Measurements from ENCODE around the gene AKNAD1. TPM values are rescaled to one million over a fixed set of nuclear protein-coding genes. Genes with fewer than 3 reads are reported as not detected.

AKNAD1 gene
- total RNA-seq, 6 experiments from 2014 or later: 0.39 to 0.57 TPM; not detected in 4

GRCh38 chr1:108862017-108862610, 5.2 kb upstream of the AKNAD1 start:
- DNase-seq: no peak
- Mint-ChIP-seq H3K9me3 (no peaks in the 10 kb centered on the region), H3K4me3 (no peak overlapping the region), H3K36me3 (ENCODE audit: low read depth) (no peaks in the 10 kb centered on the region), H3K27ac (no peak overlapping the region), H3K27me3 (ENCODE audit: insufficient read depth) (peaks cover 11% of the 10 kb centered on the region), H3K4me1 (ENCODE audit: low read depth) (no peaks in the 10 kb centered on the region)
- no peak for TF ChIP-seq CTCF (IDR thresholded peaks at IDR 0.05)

GRCh38 chr1:108861566-108861965, 4.7 kb upstream of the AKNAD1 start:
- no peak for DNase-seq
- no peak overlapping the region for H3K4me3 Mint-ChIP-seq
- TF ChIP-seq CTCF (IDR thresholded peaks at IDR 0.05): no peak
- no peaks in the 10 kb centered on the region for H3K36me3 Mint-ChIP-seq (ENCODE audit: low read depth)
- peaks cover 10% of the 10 kb centered on the region for H3K27me3 Mint-ChIP-seq (ENCODE audit: insufficient read depth)
- H3K4me1 Mint-ChIP-seq (ENCODE audit: low read depth): no peaks in the 10 kb centered on the region
- no peak overlapping the region for H3K27ac Mint-ChIP-seq
- H3K9me3 Mint-ChIP-seq: no peaks in the 10 kb centered on the region

GRCh38 chr1:108860190-108860907, 3.5 kb upstream of the AKNAD1 start:
- no peak for TF ChIP-seq CTCF (IDR thresholded peaks at IDR 0.05)
- H3K27me3 Mint-ChIP-seq (ENCODE audit: insufficient read depth): peaks cover 9% of the 10 kb centered on the region
- H3K4me1 Mint-ChIP-seq (ENCODE audit: low read depth): no peaks in the 10 kb centered on the region
- H3K4me3 Mint-ChIP-seq: no peak overlapping the region
- H3K9me3 Mint-ChIP-seq: no peaks in the 10 kb centered on the region
- no peaks in the 10 kb centered on the region for H3K36me3 Mint-ChIP-seq (ENCODE audit: low read depth)
- DNase-seq: no peak
- no peak overlapping the region for H3K27ac Mint-ChIP-seq

- H3K4me3 Mint-ChIP-seq: no peak overlapping the region
- no peak for DNase-seq
- H3K9me3 Mint-ChIP-seq: no peaks in the 10 kb centered on the region
- TF ChIP-seq CTCF (IDR thresholded peaks at IDR 0.05): no peak
- H3K27ac Mint-ChIP-seq: no peak overlapping the region
- peaks cover 13% of the 10 kb centered on the region for H3K27me3 Mint-ChIP-seq (ENCODE audit: insufficient read depth)
- H3K36me3 Mint-ChIP-seq (ENCODE audit: low read depth): no peaks in the 10 kb centered on the region
- peaks cover 13% of the 10 kb centered on the region for H3K4me1 Mint-ChIP-seq (ENCODE audit: low read depth)
Measured at GRCh38 chr1:108858230-108858950, 1.5 kb upstream of the AKNAD1 start.

- Mint-ChIP-seq H3K27ac (peak overlapping the region; percentile 71), H3K36me3 (ENCODE audit: low read depth) (no peaks in the 10 kb centered on the region), H3K27me3 (ENCODE audit: insufficient read depth) (peaks cover 11% of the 10 kb centered on the region), H3K9me3 (no peaks in the 10 kb centered on the region), H3K4me3 (peak overlapping the region; percentile 60), H3K4me1 (ENCODE audit: low read depth) (peaks cover 27% of the 10 kb centered on the region)
- peak; percentile 64 for DNase-seq
- TF ChIP-seq CTCF (IDR thresholded peaks at IDR 0.05): no peak
Measured at GRCh38 chr1:108854221-108855019, 2.5 kb downstream of the AKNAD1 start.
